ENCODE measurements around the gene ODR4.
"Not testable (repeated sequence)": the region's sequence is repeated elsewhere in the genome, so short reads cannot be mapped to it uniquely, and the experiment has no call there.

ODR4 gene

GRCh38 chr1:186443638-186444037 is 68.0 kb downstream of the ODR4 start:
- Histone ChIP-seq H3K27ac (no peak overlapping the region), H3K4me3 (no peak overlapping the region)
- TF ChIP-seq CTCF (IDR thresholded peaks at IDR 0.05), result no peak
- DNase-seq (ENCODE audit: low spot score), result no peak

GRCh38 chr1:186446152-186446551 is 70.5 kb downstream of the ODR4 start:
- no peak overlapping the region for H3K27ac ChIP-seq
- TF ChIP-seq CTCF (IDR thresholded peaks at IDR 0.05), result no peak
- DNase-seq (ENCODE audit: low spot score), result no peak
- no peak overlapping the region for H3K4me3 ChIP-seq

- Histone ChIP-seq H3K4me3 (no peak overlapping the region), H3K27ac (no peak overlapping the region)
- DNase-seq (ENCODE audit: low spot score), result no peak
- no peak for TF ChIP-seq CTCF (IDR thresholded peaks at IDR 0.05)
Measured at GRCh38 chr1:186454981-186455380, 79.3 kb downstream of the ODR4 start.

GRCh38 chr1:186456729-186457255 is 81.2 kb downstream of the ODR4 start:
- Histone ChIP-seq H3K4me3 (no peak overlapping the region), H3K27ac (no peak overlapping the region)
- no peak for DNase-seq (ENCODE audit: low spot score)
- TF ChIP-seq CTCF (IDR thresholded peaks at IDR 0.05), result no peak

GRCh38 chr1:186459161-186459560 is 83.5 kb downstream of the ODR4 start:
- not testable (repeated sequence) for DNase-seq (ENCODE audit: low spot score); H3K4me3 ChIP-seq; H3K27ac ChIP-seq

GRCh38 chr1:186461014-186461413 is 85.4 kb downstream of the ODR4 start, which contains the start of gene PDC:
PDC (minus strand) TSS chr1:186461114; CDS start chr1:186449459, 11,655 bp downstream.
- no peak within 1 kb of the TSS for H3K4me3 ChIP-seq
- DNase-seq (ENCODE audit: low spot score), result no peak
- TF ChIP-seq CTCF (IDR thresholded peaks at IDR 0.05), result no peak
- H3K27ac ChIP-seq, result no peak within 1 kb of the TSS

- no peak for DNase-seq (ENCODE audit: low spot score)
- TF ChIP-seq CTCF (IDR thresholded peaks at IDR 0.05), result no peak
- Histone ChIP-seq H3K27ac (no peak overlapping the region), H3K4me3 (no peak overlapping the region)
Measured at GRCh38 chr1:186463511-186463910, 87.9 kb downstream of the ODR4 start.

- no peak for DNase-seq (ENCODE audit: low spot score)
- TF ChIP-seq CTCF (IDR thresholded peaks at IDR 0.05), result no peak
- H3K27ac ChIP-seq, result no peak overlapping the region
- no peak overlapping the region for H3K4me3 ChIP-seq
Measured at GRCh38 chr1:186463926-186464325, 88.3 kb downstream of the ODR4 start.

- not testable (repeated sequence) for DNase-seq (ENCODE audit: low spot score); H3K27ac ChIP-seq
Measured at GRCh38 chr1:186465491-186465890, 89.9 kb downstream of the ODR4 start.

More at GRCh38 chr1:186465491-186465890, 89.9 kb downstream of the ODR4 start:
- H3K4me3 ChIP-seq, result not testable (repeated sequence)
